GM12878 (cell line): Measurements from ENCODE around the gene NDUFAB1. TPM values are rescaled to one million over a fixed set of nuclear protein-coding genes. Genes with fewer than 3 reads are reported as not detected.

ENCODE experiments used
- ATAC-seq: fragments of 200-7000 bp; cut with Tn5 transposase; 3 replicates; pipeline ENCODE4 v1.9.1; 2020; ENCODE audit warnings: mild to moderate bottlenecking, moderate library complexity
- BruUV-seq: library from RNA; stranded (reverse); fragments of 400-500 nt; replicated peaks from 2 replicates; lab custom pipeline; 2021; lab: Mats Ljungman, UMichigan
- CTCF ChIA-PET: fragments of 300-600 bp; sonication (Branson Sonifier 250); formaldehyde crosslinking; extraction: SDS; loops from one replicate; lab custom pipeline; 2021; ENCODE audit warnings: inconsistent platforms; lab: Yijun Ruan, JAX
- POLR2A ChIA-PET: fragments of 350-600 bp; formaldehyde crosslinking; extraction: SDS; loops from one replicate; lab custom pipeline; 2021; ENCODE audit warnings: inconsistent platforms; lab: Charles Lee
- RAD21 ChIA-PET: fragments of 300-600 bp; sonication (Branson Sonifier 250); formaldehyde crosslinking; loops from one replicate; lab custom pipeline; 2023; ENCODE audit warnings: antibody characterized with exemption; ENCODE audit not compliant: unreplicated experiment; lab: Charles Lee
- SMC1A ChIA-PET: fragments of 300-600 bp; sonication (Branson Sonifier 250); formaldehyde crosslinking; loops from one replicate; lab custom pipeline; 2023; ENCODE audit not compliant: unreplicated experiment, uncharacterized antibody; lab: Charles Lee
- DNase-seq: peaks from one replicate; pipeline ENCODE4 v3.0.0-alpha.2; 2011; ENCODE audit warnings: low read depth, low spot score
- FAIRE-seq: peaks from 3 replicates; lab custom pipeline; 2011; peaks lifted over from hg19 to GRCh38; lab: Jason Lieb, UNC
- H2AFZ ChIP-seq: 2 replicates; pipeline ENCODE4 v1.6.0; 2011; ENCODE audit warnings: low read depth, low read length, control low read depth; ENCODE audit not compliant: control insufficient read depth
- H3K27ac ChIP-seq: 2 replicates; pipeline ENCODE4 v1.5.1; 2011; ENCODE audit warnings: control low read depth; ENCODE audit not compliant: control insufficient read depth, insufficient read depth
- H3K27me3 ChIP-seq, 2 experiments: replicated peaks in 1 of 2; 2 replicates each; pipeline versions ENCODE4 v1.6.0 to v1.6.1; 2011; ENCODE audit warnings: low read length in 1 of 2; ENCODE audit not compliant: control insufficient read depth in 2 of 2, insufficient read depth in 2 of 2
- H3K36me3 ChIP-seq, 2 experiments: 2 replicates each; pipeline ENCODE4 v1.5.1; 2011; ENCODE audit warnings: low read length in 1 of 2; ENCODE audit not compliant: control insufficient read depth in 2 of 2, insufficient read depth in 2 of 2
- H3K4me1 ChIP-seq: 2 replicates; pipeline ENCODE4 v1.6.1; 2011; ENCODE audit warnings: mild to moderate bottlenecking, low read length, moderate library complexity, mixed read lengths; ENCODE audit not compliant: control insufficient read depth, insufficient read depth
- H3K4me2 ChIP-seq: 2 replicates; pipeline ENCODE4 v1.6.0; 2011; ENCODE audit warnings: control low read depth; ENCODE audit not compliant: control insufficient read depth, insufficient read depth
- H3K4me3 ChIP-seq: fragments of 200-600 bp; sonication (generic); 2 replicates; pipeline ENCODE4 v1.5.1; 2016
- H3K79me2 ChIP-seq: 2 replicates; pipeline ENCODE4 v1.6.0; 2011; ENCODE audit warnings: low read length; ENCODE audit not compliant: control insufficient read depth, insufficient read depth
- H3K9ac ChIP-seq: 2 replicates; pipeline ENCODE4 v1.8.0; 2011; ENCODE audit warnings: low read length, control low read depth, mixed read lengths; ENCODE audit not compliant: control insufficient read depth, insufficient read depth
- H3K9me3 ChIP-seq: replicated peaks from 3 replicates; pipeline ENCODE4 v1.5.1; 2011; ENCODE audit warnings: mild to moderate bottlenecking, low read length; ENCODE audit not compliant: control insufficient read depth, insufficient read depth
- H4K20me1 ChIP-seq: 2 replicates; pipeline ENCODE4 v1.6.0; 2011; ENCODE audit not compliant: control insufficient read depth, insufficient read depth
- BRCA1 ChIP-seq: IDR thresholded peaks from 2 replicates; pipeline ENCODE4 v1.6.1; 2011; ENCODE audit warnings: low read depth, low read length, improper control_type of control experiment
- CHD4 ChIP-seq: fragments of 200-600 bp; sonication (generic); IDR thresholded peaks from 2 replicates; pipeline ENCODE4 v1.6.1; 2016; ENCODE audit warnings: mild to moderate bottlenecking
- FOXM1 ChIP-seq: IDR thresholded peaks from 2 replicates; pipeline ENCODE4 v1.6.1; 2012; ENCODE audit warnings: low read depth, mild to moderate bottlenecking, inconsistent platforms, low read length, moderate library complexity
- GATAD2B ChIP-seq: fragments of 450-650 bp; conservative IDR thresholded peaks from 2 replicates; pipeline ENCODE4 v1.6.1; 2017; ENCODE audit warnings: low read depth, mild to moderate bottlenecking, moderate library complexity
- HDGF ChIP-seq: fragments of 450-650 bp; IDR thresholded peaks from 2 replicates; pipeline ENCODE4 v1.6.1; 2016; ENCODE audit warnings: antibody characterized with exemption
- LARP7 ChIP-seq: fragments of 450-650 bp; IDR thresholded peaks from 2 replicates; pipeline ENCODE4 v1.6.1; 2017; ENCODE audit warnings: mild to moderate bottlenecking
- MTA3 ChIP-seq: IDR thresholded peaks from 2 replicates; pipeline ENCODE4 v1.6.1; 2012; ENCODE audit warnings: low read length, inconsistent platforms, borderline replicate concordance
- NFXL1 ChIP-seq: fragments of 450-650 bp; IDR thresholded peaks from 2 replicates; pipeline ENCODE4 v1.6.1; 2017; ENCODE audit warnings: antibody characterized with exemption, mild to moderate bottlenecking, borderline replicate concordance
- POLR2A ChIP-seq: IDR thresholded peaks from 2 replicates; pipeline ENCODE4 v1.6.1; 2011; ENCODE audit warnings: low read depth, mild to moderate bottlenecking, low read length
- RFX5 ChIP-seq: IDR thresholded peaks from 2 replicates; pipeline ENCODE4 v1.6.1; 2011; ENCODE audit warnings: low read depth, low read length, improper control_type of control experiment
- RUNX3 ChIP-seq: IDR thresholded peaks from 2 replicates; pipeline ENCODE4 v1.6.1; 2012; ENCODE audit warnings: low read length, inconsistent platforms
- SIN3A ChIP-seq: IDR thresholded peaks from 2 replicates; pipeline ENCODE4 v1.6.1; 2012; ENCODE audit warnings: low read depth, low read length, improper control_type of control experiment
- WRNIP1 ChIP-seq: IDR thresholded peaks from 2 replicates; pipeline ENCODE4 v1.6.1; 2011; ENCODE audit warnings: low read depth, low read length, improper control_type of control experiment, borderline replicate concordance
- ZSCAN29 ChIP-seq: fragments of 450-650 bp; IDR thresholded peaks from 2 replicates; pipeline ENCODE4 v1.6.1; 2017; ENCODE audit warnings: mild to moderate bottlenecking, moderate library complexity
- ZZZ3 ChIP-seq: IDR thresholded peaks from 2 replicates; pipeline ENCODE4 v1.6.1; 2011; ENCODE audit warnings: low read depth; ENCODE audit not compliant: control insufficient read depth, insufficient read length
- WGBS: methylation state at CpG from one replicate; pipeline ENCODE4 v1.1.6; 2016; ENCODE audit warnings: low lambda C conversion rate; ENCODE audit not compliant: insufficient replicate concordance, insufficient coverage; ENCODE audit errors: missing lambda C conversion rate; 5-methylcytosine and 5-hydroxymethylcytosine counted together
- in situ Hi-C: fragments of 300-500 bp; cut with MboI; formaldehyde crosslinking; loops from 9 replicates; pipeline ENCODE4 v1.14.3; 2018; ENCODE audit warnings: mixed read lengths
- intact Hi-C: fragments of 100-400 bp; cut with micrococcal nuclease; formaldehyde crosslinking; loops from one replicate; pipeline ENCODE4 v1.14.2; 2022; ENCODE audit not compliant: unreplicated experiment
- polyA plus RNA-seq, 11 experiments: library from polyadenylated mRNA; depleted of rRNA in 4 of 11; unstranded in 6 of 11; stranded (reverse) in 5 of 11; fragments of >200 nt; fragmentation: Nextera tagmentation in 4 of 11; fragmentation: Illumina TruSeq in 1 of 11; extraction: Ambion mirVana in 4 of 11; extraction: Trizol in 1 of 11; gene quantifications; 1 replicate in 1 of 11; 2 replicates in 10 of 11; pipeline versions ENCODE4 v1.2.1 to v1.2.3, GENCODE V29; 2011 to 2016; ENCODE audit warnings: inconsistent platforms in 2 of 11, missing spikeins in 2 of 11, low read depth in 1 of 11
- total RNA-seq, 4 experiments: library from RNA; depleted of rRNA in 3 of 4; stranded (reverse); fragments of >200 nt in 3 of 4; fragmentation: Illumina TruSeq in 1 of 4; extraction: Trizol in 1 of 4; gene quantifications; 2 replicates each; pipeline versions ENCODE4 v1.2.1 to v1.2.3, GENCODE V29; 2013 to 2021
- TF ChIP-seq, protein P1 (sequence below): fragments of 450-650 bp; formaldehyde crosslinking; IDR thresholded peaks from 2 replicates; pipeline ENCODE4 v1.4.0; 2022; ENCODE audit warnings: mild to moderate bottlenecking, moderate library complexity
- TF ChIP-seq, protein P2 (sequence below): fragments of 450-650 bp; IDR thresholded peaks from 2 replicates; pipeline ENCODE4 v1.6.1; 2016; ENCODE audit warnings: mild to moderate bottlenecking

NDUFAB1 gene
- total and polyA plus RNA-seq, 10 of the 15 experiments (the other 5 are each of a cell fraction or from before 2014, with no cell fraction given): 79.9 to 584 (median 231) TPM

DNA sequence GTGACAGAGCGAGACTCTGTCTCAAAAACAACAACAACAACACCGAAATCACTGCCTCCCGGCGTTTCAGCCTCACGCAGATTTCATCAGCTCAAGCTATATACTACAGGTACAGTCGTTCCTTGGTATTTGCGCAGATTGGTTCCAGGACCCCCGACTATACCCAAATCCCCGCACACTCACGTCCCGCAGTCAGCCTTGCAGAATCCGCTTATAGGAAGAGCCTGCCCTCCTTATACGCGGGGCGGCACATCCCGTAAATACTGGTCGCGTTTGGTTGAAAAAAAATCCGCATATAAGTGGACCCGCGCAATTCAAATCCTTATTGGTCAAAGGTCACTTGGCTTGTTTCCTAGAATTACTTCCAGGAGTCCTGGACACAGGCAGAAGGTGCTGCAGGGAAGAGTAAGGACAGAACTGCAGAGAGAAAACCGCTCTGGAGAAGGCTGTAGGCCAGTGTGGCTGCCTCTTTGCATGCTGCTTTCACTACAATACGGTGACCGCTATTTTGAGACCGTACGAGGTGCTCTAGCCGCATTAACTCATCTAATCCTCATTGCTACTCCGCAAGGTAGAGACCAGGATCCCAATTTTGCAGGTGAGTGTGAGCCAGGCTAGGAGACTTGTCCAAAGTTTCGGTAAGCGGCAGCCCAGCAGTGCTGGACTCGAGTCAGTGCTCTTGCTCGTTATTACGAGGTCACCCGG, 718 bp downstream of the NDUFAB1 start:
- peak overlapping the region; percentile 89 for H3K9ac ChIP-seq
- ChIA-PET RAD21 (interaction anchor here (1.8 kb wide), 1 partner anchor 37 kb away, joined by 13 read pairs; the partner anchor contains the start of genes EARS2 and UBFD1), POLR2A (no interaction called here), CTCF (no interaction called here), SMC1A (no interaction called here)
- peak overlapping the region; percentile 64 for H3K4me2 ChIP-seq
- H3K4me1 ChIP-seq: peaks cover 16% of the 10 kb centered on the region
- TSS peak; percentile 73 for BruUV-seq
- FAIRE-seq (no peak), ATAC-seq (peak; percentile 9), DNase-seq (no peak)
- TF ChIP-seq ZZZ3 (no peak), GATAD2B (no peak), NFXL1 (no peak), WRNIP1 (no peak), MTA3 (no peak), RFX5 (no peak), LARP7 (no peak), CHD4 (no peak), ZSCAN29 (no peak), SIN3A (no peak), POLR2A (no peak), BRCA1 (no peak), HDGF (no peak), FOXM1 (no peak), RUNX3 (no peak)
- TF ChIP-seq, protein P1, sequence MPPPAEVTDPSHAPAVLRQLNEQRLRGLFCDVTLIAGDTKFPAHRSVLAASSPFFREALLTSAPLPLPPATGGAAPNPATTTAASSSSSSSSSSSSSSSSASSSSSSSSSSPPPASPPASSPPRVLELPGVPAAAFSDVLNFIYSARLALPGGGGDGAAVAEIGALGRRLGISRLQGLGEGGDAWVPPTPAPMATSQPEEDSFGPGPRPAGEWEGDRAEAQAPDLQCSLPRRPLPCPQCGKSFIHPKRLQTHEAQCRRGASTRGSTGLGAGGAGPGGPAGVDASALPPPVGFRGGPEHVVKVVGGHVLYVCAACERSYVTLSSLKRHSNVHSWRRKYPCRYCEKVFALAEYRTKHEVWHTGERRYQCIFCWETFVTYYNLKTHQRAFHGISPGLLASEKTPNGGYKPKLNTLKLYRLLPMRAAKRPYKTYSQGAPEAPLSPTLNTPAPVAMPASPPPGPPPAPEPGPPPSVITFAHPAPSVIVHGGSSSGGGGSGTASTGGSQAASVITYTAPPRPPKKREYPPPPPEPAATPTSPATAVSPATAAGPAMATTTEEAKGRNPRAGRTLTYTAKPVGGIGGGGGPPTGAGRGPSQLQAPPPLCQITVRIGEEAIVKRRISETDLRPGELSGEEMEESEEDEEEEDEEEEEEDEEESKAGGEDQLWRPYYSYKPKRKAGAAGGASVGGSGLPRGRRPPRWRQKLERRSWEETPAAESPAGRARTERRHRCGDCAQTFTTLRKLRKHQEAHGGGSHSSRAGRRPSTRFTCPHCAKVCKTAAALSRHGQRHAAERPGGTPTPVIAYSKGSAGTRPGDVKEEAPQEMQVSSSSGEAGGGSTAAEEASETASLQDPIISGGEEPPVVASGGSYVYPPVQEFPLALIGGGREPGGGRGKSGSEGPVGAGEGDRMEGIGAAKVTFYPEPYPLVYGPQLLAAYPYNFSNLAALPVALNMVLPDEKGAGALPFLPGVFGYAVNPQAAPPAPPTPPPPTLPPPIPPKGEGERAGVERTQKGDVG (CRISPR knock-in tag): no peak
- TF ChIP-seq, protein P2, sequence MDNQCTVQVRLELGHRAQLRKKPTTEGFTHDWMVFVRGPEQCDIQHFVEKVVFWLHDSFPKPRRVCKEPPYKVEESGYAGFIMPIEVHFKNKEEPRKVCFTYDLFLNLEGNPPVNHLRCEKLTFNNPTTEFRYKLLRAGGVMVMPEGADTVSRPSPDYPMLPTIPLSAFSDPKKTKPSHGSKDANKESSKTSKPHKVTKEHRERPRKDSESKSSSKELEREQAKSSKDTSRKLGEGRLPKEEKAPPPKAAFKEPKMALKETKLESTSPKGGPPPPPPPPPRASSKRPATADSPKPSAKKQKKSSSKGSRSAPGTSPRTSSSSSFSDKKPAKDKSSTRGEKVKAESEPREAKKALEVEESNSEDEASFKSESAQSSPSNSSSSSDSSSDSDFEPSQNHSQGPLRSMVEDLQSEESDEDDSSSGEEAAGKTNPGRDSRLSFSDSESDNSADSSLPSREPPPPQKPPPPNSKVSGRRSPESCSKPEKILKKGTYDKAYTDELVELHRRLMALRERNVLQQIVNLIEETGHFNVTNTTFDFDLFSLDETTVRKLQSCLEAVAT: no peak
- 33% methylated on average over 34 of the region's 34 CpGs for WGBS
- in situ Hi-C loops (no loop called here), intact Hi-C loops (loop anchor here (5.0 kb wide), 1 partner anchor 88 kb away; no protein-coding TSS in a partner anchor)
- H4K20me1 ChIP-seq: no peaks in the 10 kb centered on the region; the same call in 1 of the 2 replicates
- peaks cover 44% of the 10 kb centered on the region for H3K79me2 ChIP-seq
- peak overlapping the region; percentile 82 for H3K4me3 ChIP-seq
- H3K9me3 ChIP-seq: no peaks in the 10 kb centered on the region
- H3K27me3 ChIP-seq: no peaks in the 10 kb centered on the region
- H3K27ac ChIP-seq: peak overlapping the region; percentile 77
- H3K36me3 ChIP-seq: peaks cover 6 to 13% of the 10 kb centered on the region in 2 experiments
- H2AFZ ChIP-seq: peak overlapping the region; percentile 93
